GM18511 (cell line): Measurements from ENCODE around the gene EVI5L.
"Not testable (repeated sequence)": the region's sequence is repeated elsewhere in the genome, so short reads cannot be mapped to it uniquely, and the experiment has no call there.

ENCODE experiments used
- ATAC-seq: cut with Tn5 transposase; IDR thresholded peaks from one replicate; pipeline ENCODE4 v1.9.1; 2021; ENCODE audit warnings: mild to moderate bottlenecking, moderate library complexity; ENCODE audit not compliant: unreplicated experiment

EVI5L gene

GRCh38 chr19:7816040-7816439 lies 14.0 kb upstream of the EVI5L start:
- not testable (repeated sequence) for ATAC-seq

GRCh38 chr19:7817801-7818200 lies 12.2 kb upstream of the EVI5L start:
- no peak for ATAC-seq

DNA sequence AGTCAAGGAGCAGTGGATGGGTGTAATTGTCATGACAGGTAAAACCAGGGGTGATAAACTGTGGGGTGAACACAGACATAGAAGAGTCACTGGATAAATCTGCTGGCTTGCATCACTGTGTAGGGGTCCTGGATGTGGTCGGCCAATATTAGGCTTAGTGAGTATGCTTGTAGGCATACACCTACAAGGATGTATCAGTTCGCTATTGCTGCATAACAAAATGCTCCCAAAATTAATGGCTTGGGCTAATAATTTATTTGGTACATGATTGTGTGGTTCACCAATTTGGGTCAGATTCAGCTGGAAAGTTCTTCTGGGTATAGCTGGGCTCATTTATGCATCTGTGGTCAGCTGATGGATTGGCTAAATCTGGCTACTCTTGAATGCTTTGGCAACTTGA lies 11.2 kb upstream of the EVI5L start:
- no peak for ATAC-seq

DNA sequence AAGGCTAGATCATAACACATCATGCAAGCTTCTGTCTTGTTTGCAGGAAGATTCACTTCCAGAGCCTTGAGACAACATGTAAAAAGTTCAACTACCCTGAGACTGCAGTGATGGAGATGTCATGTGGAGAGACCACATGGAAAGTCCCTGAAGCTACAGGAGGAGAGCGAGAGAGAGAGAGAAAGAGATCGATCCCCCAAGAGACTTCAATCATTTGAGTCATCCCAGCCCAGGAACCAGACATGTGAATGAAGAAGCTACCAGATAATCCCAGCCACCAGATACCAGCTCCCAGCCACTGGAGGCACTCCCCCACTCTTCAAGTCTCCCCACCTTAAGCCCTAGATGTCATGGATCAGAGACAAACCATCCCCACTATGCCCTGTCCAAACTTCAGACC lies 10.7 kb upstream of the EVI5L start:
- ATAC-seq: no peak

GRCh38 chr19:7820588-7820987 lies 9.4 kb upstream of the EVI5L start:
- no peak for ATAC-seq

GRCh38 chr19:7822910-7823515 lies 7.0 kb upstream of the EVI5L start:
- no peak for ATAC-seq

DNA sequence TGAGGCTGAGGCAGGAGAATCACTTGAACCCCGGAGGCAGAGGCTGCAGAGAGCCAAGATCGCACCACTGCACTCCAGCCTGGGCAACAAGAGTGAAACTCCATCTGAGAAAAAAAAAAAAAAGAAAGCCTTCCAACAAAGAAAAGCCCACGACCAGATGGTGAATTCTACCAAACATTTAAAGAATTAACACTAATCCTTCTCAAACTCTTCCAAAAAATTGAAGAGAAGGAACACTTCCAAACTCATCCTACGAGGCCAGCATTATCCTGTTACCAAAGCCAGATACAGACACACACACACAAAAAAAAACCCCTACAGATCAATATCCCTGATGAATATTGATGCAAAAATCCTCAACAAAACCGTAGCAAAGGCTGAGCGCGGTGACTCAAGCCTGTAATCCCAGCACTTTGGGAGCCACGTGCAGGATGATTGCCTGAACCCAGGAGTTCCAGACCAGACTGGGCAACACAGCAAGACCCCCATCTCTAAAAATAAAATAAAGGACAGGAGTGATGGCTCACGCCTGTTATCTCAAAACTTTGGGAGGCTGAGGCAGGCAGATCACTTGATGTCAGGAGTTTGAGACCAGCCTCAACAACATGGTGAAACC lies 6.2 kb upstream of the EVI5L start:
- no peak for ATAC-seq

GRCh38 chr19:7829166-7829520 lies 875 bp upstream of the EVI5L start:
- no peak for ATAC-seq

DNA sequence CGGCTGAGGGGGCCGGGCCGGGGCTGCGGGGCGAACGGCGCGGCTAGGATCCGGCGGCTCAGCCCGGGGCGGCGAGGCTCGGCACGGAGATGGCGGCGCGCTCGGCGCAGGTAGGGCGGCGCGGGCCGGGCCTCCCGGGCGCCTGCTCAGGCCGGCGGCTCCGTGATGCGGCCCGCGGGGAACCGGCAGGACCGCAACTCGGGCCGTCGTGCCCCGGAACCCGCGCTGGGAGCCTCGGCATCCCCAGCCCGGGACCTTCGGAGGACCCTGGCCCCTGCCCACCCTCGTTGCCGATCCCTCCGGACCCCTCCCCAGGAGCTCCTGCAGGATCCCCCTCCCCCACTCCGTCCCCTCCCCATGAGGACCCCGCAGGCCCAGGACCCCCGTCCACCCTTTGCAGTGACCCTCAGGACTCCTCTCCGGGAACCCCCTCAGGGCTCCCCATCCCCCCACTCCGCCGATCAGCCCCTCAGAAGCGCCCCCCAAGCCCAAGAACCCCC lies 304 bp downstream of the EVI5L start:
- peak; percentile 14 for ATAC-seq

- ATAC-seq: no peak
Observed at GRCh38 chr19:7830823-7831222, 805 bp downstream of the EVI5L start.

DNA sequence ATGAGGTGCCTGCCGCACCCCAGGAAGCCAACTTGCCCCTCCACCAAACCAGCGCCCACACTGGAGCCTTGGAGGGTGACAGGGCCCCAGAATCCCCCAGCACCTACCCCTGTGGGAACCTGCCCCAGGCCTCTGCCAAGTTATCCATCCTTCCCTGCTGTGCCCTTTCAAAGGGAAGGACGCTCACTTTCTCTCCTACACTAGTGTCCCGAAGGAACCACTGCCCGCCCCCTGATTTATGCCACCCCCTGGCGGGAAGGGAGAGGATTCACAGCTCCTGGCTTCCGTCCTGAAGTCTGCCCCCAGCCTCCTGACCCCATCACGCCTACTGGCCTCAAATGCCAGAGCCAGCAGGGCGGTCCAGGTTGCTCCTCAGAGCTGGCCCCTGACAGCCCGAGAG lies 1.4 kb downstream of the EVI5L start:
- ATAC-seq: no peak

DNA sequence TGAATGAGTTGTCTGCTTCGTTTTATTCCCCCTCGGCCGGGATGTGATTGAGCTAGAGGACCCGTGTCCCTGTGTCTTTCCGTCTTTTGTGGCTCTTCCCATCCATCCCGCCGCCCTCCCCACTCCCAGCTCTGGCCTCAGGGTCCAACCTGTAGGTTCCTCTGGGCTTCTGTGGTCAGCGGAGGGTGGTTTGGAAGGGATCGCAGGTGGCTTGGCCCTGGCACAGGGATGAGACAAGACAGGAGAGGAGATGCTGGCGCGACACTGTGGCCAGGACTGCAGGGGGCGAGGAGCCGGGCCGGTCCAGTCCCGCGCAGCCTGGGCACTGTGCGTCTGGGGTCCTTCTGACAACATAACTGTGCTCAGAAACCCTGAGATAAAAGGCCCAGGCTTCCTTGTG lies 2.0 kb downstream of the EVI5L start:
- ATAC-seq: no peak

- no peak for ATAC-seq
Observed at GRCh38 chr19:7832781-7833180, 2.8 kb downstream of the EVI5L start.

DNA sequence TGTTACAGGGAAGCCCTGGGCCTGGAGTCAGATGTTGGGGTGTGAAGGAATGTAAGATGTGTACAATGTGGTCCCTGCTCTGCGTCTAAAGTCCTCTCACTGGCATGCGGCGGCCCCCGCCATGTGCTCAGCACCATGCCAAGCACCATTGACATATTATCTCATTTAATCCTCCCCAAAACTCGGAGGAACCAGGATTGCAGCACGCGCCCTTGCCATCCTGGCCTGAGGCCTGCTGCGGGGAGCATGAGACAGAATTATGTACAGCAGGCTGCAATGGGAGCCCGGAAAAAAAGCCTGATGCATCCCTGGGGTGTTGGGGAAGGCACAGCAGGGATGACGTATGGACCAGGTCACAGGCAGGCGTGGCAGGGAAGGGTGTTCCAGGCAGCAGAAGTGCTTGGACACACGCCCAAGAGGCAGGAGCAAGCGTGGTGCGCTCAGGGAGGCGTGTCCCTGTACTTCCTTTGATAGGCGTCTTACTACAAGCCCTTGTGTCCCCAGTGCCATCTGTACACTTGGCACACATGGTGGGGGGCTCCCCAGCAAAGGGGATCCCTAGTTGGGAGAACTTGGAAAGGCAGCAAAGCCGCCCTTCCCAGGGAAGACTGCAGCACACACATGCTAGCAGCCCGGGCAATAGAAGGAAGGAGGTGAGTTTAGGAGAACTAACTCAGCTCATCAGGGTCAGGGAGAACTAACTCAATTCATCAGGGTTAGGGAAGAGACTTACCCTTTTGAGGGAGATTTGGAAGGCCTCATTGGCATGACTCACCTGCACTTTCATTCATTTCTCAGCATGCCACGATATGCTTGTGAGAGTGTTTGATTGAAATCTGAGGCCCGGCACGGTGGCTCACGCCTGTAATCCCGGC lies 3.4 kb downstream of the EVI5L start:
- ATAC-seq: no peak

DNA sequence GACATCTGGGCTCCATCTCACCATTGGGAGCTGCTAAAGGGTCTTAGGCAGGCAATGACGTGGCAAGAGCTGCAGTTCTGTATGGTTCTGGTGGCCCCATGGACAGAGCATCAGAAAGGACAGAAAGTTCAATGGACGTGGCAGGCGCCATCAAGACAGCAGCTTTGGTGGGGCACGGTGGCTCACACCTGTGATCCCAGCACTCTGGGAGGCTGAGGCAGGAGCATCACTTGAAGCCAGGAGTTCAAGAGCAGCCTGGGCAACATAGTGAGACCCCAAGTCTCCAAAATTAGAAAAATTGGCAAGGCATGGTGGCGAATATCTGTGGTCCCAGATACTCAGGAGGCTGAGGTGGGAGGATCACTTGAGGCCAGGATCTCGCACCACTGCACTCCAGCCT lies 9.5 kb downstream of the EVI5L start:
- no peak for ATAC-seq

DNA sequence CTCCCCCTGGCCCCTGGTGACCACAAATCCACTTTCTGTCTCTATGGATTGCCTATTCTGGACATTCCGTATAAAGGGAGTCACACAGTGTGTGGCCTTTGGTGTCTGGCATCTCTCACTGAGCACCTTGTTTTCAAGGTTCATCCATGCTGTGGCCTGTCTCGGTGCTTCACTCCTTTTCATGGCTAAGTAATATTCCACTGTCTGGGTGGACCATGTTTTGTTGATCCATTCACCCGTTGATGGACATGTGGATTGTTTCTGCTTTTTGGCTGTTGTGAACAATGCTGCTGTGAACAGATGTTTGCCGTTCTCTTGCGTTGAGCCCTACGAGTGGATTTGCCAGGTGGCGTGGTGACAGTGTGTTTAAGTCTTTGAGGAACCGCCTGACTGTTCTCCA lies 10.6 kb downstream of the EVI5L start:
- no peak for ATAC-seq

- no peak for ATAC-seq
Observed at GRCh38 chr19:7841751-7842660, 12.0 kb downstream of the EVI5L start.

- ATAC-seq: no peak
Observed at GRCh38 chr19:7842661-7843294, 12.8 kb downstream of the EVI5L start.

DNA sequence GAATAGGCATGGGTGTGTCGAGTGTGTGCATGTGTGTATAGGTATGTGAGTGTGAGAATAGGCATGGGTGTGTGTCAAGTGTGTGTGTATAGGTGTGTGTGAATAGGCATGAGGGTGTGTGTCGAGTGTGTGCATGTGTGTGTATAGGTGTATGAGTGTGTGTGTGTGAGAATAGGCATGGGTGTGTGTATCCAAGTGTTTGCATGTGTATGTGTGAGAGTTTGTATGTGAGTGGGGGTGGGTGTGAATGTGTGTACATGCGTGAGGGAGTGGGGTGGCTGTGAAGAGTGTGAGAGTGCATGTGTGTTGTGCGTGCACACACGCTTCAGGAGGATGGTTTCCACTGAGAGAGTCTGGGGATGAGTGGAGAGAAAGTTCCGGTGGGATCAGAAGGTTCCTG lies 13.5 kb downstream of the EVI5L start:
- ATAC-seq: no peak

- no peak for ATAC-seq
Observed at GRCh38 chr19:7844405-7844804, 14.4 kb downstream of the EVI5L start.

GRCh38 chr19:7844951-7845350 lies 14.9 kb downstream of the EVI5L start:
- no peak for ATAC-seq
